HEK293T (cell line): Measurements from ENCODE around the gene TMTC4.

ENCODE experiments used
- CTCF ChIA-PET: fragments of 350-600 bp; formaldehyde crosslinking; extraction: SDS; loops from one replicate; lab custom pipeline; 2021; ENCODE audit warnings: antibody characterized with exemption, inconsistent platforms; lab: Yijun Ruan, JAX
- POLR2A ChIA-PET: fragments of 350-600 bp; formaldehyde crosslinking; extraction: SDS; loops from one replicate; lab custom pipeline; 2020; ENCODE audit warnings: antibody characterized with exemption, inconsistent platforms; lab: Yijun Ruan, JAX
- DNase-seq: peaks from one replicate; pipeline ENCODE4 v3.0.0; 2012; ENCODE audit warnings: mixed read lengths; ENCODE audit errors: extremely low spot score
- ARNT ChIP-seq: fragments of 450-650 bp; IDR thresholded peaks from 2 replicates; pipeline ENCODE4 v1.6.1; 2017; ENCODE audit warnings: mild to moderate bottlenecking
- BHLHE40 ChIP-seq: fragments of 450-650 bp; IDR thresholded peaks from 2 replicates; pipeline ENCODE4 v1.6.1; 2016; ENCODE audit warnings: mild to moderate bottlenecking, moderate library complexity, borderline replicate concordance
- CTBP1 ChIP-seq: fragments of 450-650 bp; IDR thresholded peaks from 2 replicates; pipeline ENCODE4 v1.6.1; 2016; ENCODE audit warnings: borderline replicate concordance
- ELF4 ChIP-seq: fragments of 450-650 bp; IDR thresholded peaks from 2 replicates; pipeline ENCODE4 v1.6.1; 2017; ENCODE audit warnings: antibody characterized with exemption
- FOXA1 ChIP-seq: fragments of 450-650 bp; IDR thresholded peaks from 2 replicates; pipeline ENCODE4 v1.6.1; 2016; ENCODE audit warnings: mild to moderate bottlenecking
- FOXK2 ChIP-seq: fragments of 450-650 bp; IDR thresholded peaks from 2 replicates; pipeline ENCODE4 v1.6.1; 2016; ENCODE audit warnings: mild to moderate bottlenecking
- FOXM1 ChIP-seq: fragments of 450-650 bp; IDR thresholded peaks from 2 replicates; pipeline ENCODE4 v1.6.1; 2017; ENCODE audit warnings: mild to moderate bottlenecking, borderline replicate concordance
- HDGF ChIP-seq: fragments of 450-650 bp; IDR thresholded peaks from 2 replicates; pipeline ENCODE4 v1.6.1; 2017; ENCODE audit warnings: antibody characterized with exemption, borderline replicate concordance
- L3MBTL2 ChIP-seq: fragments of 450-650 bp; conservative IDR thresholded peaks from 2 replicates; pipeline ENCODE4 v1.6.1; 2016; ENCODE audit warnings: mild to moderate bottlenecking
- LEF1 ChIP-seq: fragments of 450-650 bp; IDR thresholded peaks from 2 replicates; pipeline ENCODE4 v1.6.1; 2017; ENCODE audit warnings: mild to moderate bottlenecking, borderline replicate concordance
- NFRKB ChIP-seq: fragments of 450-650 bp; IDR thresholded peaks from 2 replicates; pipeline ENCODE4 v1.6.1; 2016; ENCODE audit warnings: mild to moderate bottlenecking, moderate library complexity
- SP1 ChIP-seq: fragments of 450-650 bp; IDR thresholded peaks from 2 replicates; pipeline ENCODE4 v1.6.1; 2017
- SUZ12 ChIP-seq: fragments of 450-650 bp; IDR thresholded peaks from 2 replicates; pipeline ENCODE4 v1.6.1; 2016; ENCODE audit warnings: mild to moderate bottlenecking
- TARDBP ChIP-seq: fragments of 450-650 bp; IDR thresholded peaks from 2 replicates; pipeline ENCODE4 v1.6.1; 2016
- ZNF384 ChIP-seq: fragments of 450-650 bp; IDR thresholded peaks from 2 replicates; pipeline ENCODE4 v1.6.1; 2016
- TF ChIP-seq, protein P1 (sequence below): fragments of 450-650 bp; IDR thresholded peaks from 2 replicates; pipeline ENCODE4 v1.6.1; 2016

TMTC4 gene

DNA sequence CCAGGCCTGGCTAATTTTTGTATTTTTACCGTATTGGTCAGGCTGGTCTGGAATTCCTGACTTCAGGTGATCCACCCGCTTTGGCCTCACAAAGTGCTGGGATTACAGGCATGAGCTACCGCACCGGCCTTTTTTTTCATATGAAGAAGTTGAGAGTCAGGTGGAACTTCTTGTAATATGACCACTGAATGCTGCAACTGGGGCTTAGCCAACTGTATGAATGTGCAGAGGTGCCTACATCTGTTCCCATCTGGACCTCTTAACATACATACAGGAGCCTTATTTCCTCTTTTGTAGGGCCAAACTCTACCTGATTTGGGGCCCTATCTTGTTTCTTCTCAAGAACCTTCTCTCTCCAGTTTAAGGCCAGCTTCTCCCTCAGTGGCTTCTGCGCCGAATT is 74.1 kb downstream of the TMTC4 start:
- DNase-seq = no peak
- TF ChIP-seq SUZ12 (no peak), L3MBTL2 (no peak), LEF1 (no peak), HDGF (no peak), SP1 (no peak), NFRKB (no peak), ZNF384 (no peak), ARNT (no peak)
- TF ChIP-seq, protein P1, sequence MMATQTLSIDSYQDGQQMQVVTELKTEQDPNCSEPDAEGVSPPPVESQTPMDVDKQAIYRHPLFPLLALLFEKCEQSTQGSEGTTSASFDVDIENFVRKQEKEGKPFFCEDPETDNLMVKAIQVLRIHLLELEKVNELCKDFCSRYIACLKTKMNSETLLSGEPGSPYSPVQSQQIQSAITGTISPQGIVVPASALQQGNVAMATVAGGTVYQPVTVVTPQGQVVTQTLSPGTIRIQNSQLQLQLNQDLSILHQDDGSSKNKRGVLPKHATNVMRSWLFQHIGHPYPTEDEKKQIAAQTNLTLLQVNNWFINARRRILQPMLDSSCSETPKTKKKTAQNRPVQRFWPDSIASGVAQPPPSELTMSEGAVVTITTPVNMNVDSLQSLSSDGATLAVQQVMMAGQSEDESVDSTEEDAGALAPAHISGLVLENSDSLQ = no peak
- CTCF ChIA-PET = no interaction called here

DNA sequence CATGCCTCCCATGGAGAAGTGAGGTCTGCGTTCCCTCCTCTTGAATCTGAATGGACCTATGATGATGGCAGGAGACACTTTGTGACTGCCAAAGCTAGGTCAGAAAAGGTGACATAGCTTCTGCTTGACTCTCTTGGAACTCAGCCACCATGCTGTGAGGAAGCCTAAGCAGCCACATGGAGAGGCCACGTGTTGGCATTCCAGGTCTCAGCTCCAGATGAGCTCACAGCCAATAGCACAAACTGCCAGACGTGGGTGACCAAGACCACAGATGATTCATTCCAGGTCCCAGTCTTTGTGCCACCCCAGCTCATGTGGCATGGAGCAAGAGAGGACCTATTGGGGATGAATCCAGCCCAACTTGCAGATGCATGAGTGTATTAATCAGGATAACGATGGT is 77.3 kb downstream of the TMTC4 start:
- ChIA-PET CTCF (no interaction called here), POLR2A (no interaction called here)
- TF ChIP-seq ZNF384 = no peak
- no peak for DNase-seq

More for the DNA sequence above, 74.1 kb downstream of the TMTC4 start:
- POLR2A ChIA-PET = no interaction called here

- no peak for DNase-seq
- POLR2A ChIA-PET = no interaction called here
- CTCF ChIA-PET = no interaction called here
- TF ChIP-seq HDGF (no peak), ZNF384 (no peak), L3MBTL2 (no peak), FOXM1 (no peak), ELF4 (no peak), BHLHE40 (no peak)
Measured at GRCh38 chr13:100596516-100596915, 78.1 kb downstream of the TMTC4 start.

DNA sequence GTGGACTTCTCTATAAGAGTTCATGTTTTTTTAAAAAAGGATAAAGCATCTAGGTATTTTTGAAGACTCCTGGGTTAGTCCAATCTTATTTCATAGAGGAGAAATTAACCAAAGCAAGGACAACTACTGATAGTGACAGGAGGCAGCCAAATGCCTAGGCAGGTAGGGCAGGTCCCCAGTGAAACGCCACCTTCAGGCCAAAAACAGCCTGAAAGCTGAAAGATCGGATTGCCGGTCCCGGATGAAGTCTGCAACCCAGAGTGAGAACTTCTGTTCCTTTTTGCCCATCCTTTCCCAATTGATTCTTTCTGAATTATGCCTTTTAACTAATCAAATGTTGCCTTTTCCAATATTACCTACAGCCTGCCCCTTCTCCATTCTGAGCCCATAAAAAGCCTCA is 79.9 kb downstream of the TMTC4 start:
- ChIA-PET CTCF (interaction anchor here (0.5 kb wide), 1 partner anchor 50 kb away, joined by 4 read pairs; no protein-coding TSS in a partner anchor), POLR2A (interaction anchor here (0.5 to 1.0 kb wide), 2 partner anchors 8 to 76 kb away, joined by 3 to 4 read pairs; no protein-coding TSS in a partner anchor)
- TF ChIP-seq SUZ12 = no peak
- no peak for TF ChIP-seq NFRKB
- TF ChIP-seq, protein P1 = no peak
- TF ChIP-seq SP1 = no peak
- no peak for TF ChIP-seq TARDBP
- no peak for TF ChIP-seq ELF4
- no peak for TF ChIP-seq FOXA1
- no peak for TF ChIP-seq BHLHE40
- TF ChIP-seq CTBP1 = no peak
- TF ChIP-seq FOXK2 = no peak
- no peak for TF ChIP-seq HDGF
- TF ChIP-seq FOXM1 = no peak
- no peak for TF ChIP-seq ARNT
- no peak for TF ChIP-seq L3MBTL2
- peak; percentile 13 for DNase-seq

DNA sequence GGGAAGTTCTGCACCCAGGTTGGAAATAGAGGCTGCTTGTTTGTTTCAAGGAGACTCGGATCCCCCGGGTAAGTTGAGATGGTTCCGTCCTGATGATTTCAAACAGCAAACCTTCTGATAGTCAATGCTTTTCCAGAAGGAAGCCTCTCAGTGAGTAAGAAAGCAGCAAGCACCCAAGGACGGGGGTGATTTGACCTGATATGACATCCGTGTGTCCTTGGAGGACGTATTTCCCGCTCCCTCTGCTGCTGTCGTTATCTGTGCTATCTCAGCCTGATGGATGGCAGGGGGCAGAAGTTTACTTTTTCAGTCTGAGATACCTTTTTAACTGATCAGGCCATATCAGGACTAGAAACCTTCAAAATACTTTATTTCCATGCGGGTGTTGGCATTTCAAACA is 80.3 kb downstream of the TMTC4 start:
- CTCF ChIA-PET = no interaction called here
- no peak for DNase-seq
- POLR2A ChIA-PET = interaction anchor here (0.5 to 1.0 kb wide), 2 partner anchors 8 to 77 kb away, joined by 3 to 4 read pairs; no protein-coding TSS in a partner anchor
- TF ChIP-seq SP1 (no peak), CTBP1 (no peak), NFRKB (no peak), ZNF384 (no peak), TARDBP (no peak), SUZ12 (no peak)

GRCh38 chr13:100589178-100589725 is 85.3 kb downstream of the TMTC4 start:
- ChIA-PET POLR2A (no interaction called here), CTCF (interaction anchor here (0.5 kb wide), 1 partner anchor 444 kb away, joined by 3 read pairs; no protein-coding TSS in a partner anchor)
- TF ChIP-seq ZNF384 (no peak), FOXA1 (no peak), BHLHE40 (no peak), SP1 (no peak), HDGF (no peak), FOXK2 (no peak), ARNT (no peak), FOXM1 (no peak), CTBP1 (no peak), L3MBTL2 (no peak; the same call in 1 of the 2 replicates)
- TF ChIP-seq, protein P1 = no peak
- DNase-seq = no peak
